Heart left ventricle (tissue), 13 donors: Measurements from ENCODE around the gene NFE2L1.

Experiments used
- POLR2A ChIP-seq, 2 donors: fragments of 450-650 bp; IDR thresholded peaks; one replicate each; pipeline ENCODE4 v1.6.1; 2017; ENCODE audit warnings: antibody characterized with exemption in 2 of 2, mild to moderate bottlenecking in 2 of 2, moderate library complexity in 2 of 2
- TF ChIP-seq, protein P1 (sequence below), 12 donors: fragments of 200-600 bp; sonication (generic) in 4 of 12; IDR thresholded peaks; one replicate each; pipeline versions ENCODE4 v1.5.0 to v1.8.0; 2018 to 2022; ENCODE audit warnings: antibody characterized with exemption in 12 of 12, mild to moderate bottlenecking in 5 of 12
- donor health status: ischemic (EF 13 %, LVEDD 7.1; RV severe dilation, severe dysfunction).
- donor health status: DM: no; HTN: yes; CAD: no.
- donor health status: DM: no; HTN: no; CAD: no.
- donor health status: ischemic (EF 25% LVEDD 6.9; RV normal size, moderate dysfunction).
- donor health status: ischemic (EF 25% LVEDD 5.7; RV mildly dilated, moderate dysfunction).
- donor health status: ischemic (EF 35%, LVEDD 5.7; RV mildly dilated, moderate dysfunction).
- donor health status: nonischemic (EF 11% LVEDD 7.7; RV severe dilation, severe dysfunction).
- donor health status: DM: yes; HTN: yes; CAD: no.
- donor health status: PGD.
- donor health status: ischemic (EF 29% LVEDD 5.4; RV normal size, mild dysfunction).
- donor health status: nonischemic (EF 23%, LVEDD 6.1; RV moderate dilation, normal function).

DNA sequence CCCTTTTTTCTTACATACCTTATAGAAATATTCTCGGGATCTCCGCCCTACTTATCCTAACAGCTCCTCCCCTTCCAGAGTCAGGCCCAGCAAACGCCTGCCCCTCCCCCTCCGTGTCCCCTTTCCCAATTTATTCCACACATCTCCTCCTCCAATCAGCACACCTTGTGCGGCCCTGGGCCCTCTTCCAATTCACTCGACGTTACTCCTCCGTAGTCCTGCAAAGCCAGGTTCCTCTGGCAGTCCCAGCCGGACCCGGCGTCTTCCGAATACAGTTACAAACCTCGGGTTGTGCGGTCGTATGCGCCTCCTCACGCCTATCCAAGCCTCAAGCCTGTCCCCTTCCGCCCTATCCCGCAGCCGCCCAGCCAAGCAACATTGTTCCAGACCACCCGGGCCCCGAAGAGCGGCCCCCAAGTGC lies 52.4 kb downstream of the NFE2L1 start:
- TF ChIP-seq, protein P1, sequence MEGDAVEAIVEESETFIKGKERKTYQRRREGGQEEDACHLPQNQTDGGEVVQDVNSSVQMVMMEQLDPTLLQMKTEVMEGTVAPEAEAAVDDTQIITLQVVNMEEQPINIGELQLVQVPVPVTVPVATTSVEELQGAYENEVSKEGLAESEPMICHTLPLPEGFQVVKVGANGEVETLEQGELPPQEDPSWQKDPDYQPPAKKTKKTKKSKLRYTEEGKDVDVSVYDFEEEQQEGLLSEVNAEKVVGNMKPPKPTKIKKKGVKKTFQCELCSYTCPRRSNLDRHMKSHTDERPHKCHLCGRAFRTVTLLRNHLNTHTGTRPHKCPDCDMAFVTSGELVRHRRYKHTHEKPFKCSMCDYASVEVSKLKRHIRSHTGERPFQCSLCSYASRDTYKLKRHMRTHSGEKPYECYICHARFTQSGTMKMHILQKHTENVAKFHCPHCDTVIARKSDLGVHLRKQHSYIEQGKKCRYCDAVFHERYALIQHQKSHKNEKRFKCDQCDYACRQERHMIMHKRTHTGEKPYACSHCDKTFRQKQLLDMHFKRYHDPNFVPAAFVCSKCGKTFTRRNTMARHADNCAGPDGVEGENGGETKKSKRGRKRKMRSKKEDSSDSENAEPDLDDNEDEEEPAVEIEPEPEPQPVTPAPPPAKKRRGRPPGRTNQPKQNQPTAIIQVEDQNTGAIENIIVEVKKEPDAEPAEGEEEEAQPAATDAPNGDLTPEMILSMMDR (IDR thresholded peaks at IDR 0.05), result no peak
- no peak for TF ChIP-seq POLR2A (IDR thresholded peaks at IDR 0.05)
